Activated CD4-positive, alpha-beta T cell treated with anti-CD3 and anti-CD28 coated beads for 4 hours (primary cell): Measurements from ENCODE around the gene BPIFB4.
"Not testable (repeated sequence)": the region's sequence is repeated elsewhere in the genome, so short reads cannot be mapped to it uniquely, and the experiment has no call there.

Experiments
- DNase-seq, 2 donors: peaks; one replicate each; pipeline ENCODE4 v3.0.0-alpha.2; 2020

Gene BPIFB4

GRCh38 chr20:33079259-33079658 is at the start of gene BPIFB4:
TSS of gene BPIFB4 (plus strand) at chr20:33079643. CDS start at chr20:33081527, 1,884 bp downstream.
- no peak for DNase-seq

GRCh38 chr20:33030076-33030475 is 49.4 kb upstream of the BPIFB4 start:
- no peak for DNase-seq

GRCh38 chr20:33030569-33030968 is 48.9 kb upstream of the BPIFB4 start:
- DNase-seq, result no peak

GRCh38 chr20:33031531-33031930 is 47.9 kb upstream of the BPIFB4 start, which contains the start of gene BPIFB6:
TSS of gene BPIFB6 (plus strand) at chr20:33031648. CDS start at chr20:33031648, 0 bp downstream.
- DNase-seq, result no peak

GRCh38 chr20:33032555-33032954 is 46.9 kb upstream of the BPIFB4 start:
- no peak for DNase-seq

- DNase-seq, result no peak
Measured at GRCh38 chr20:33033381-33033780, 46.1 kb upstream of the BPIFB4 start.

GRCh38 chr20:33034115-33034514 is 45.3 kb upstream of the BPIFB4 start:
- DNase-seq, result no peak

- no peak for DNase-seq
Measured at GRCh38 chr20:33034901-33035492, 44.4 kb upstream of the BPIFB4 start.

- DNase-seq, result no peak
Measured at GRCh38 chr20:33037456-33037855, 42.0 kb upstream of the BPIFB4 start.

- DNase-seq, result no peak
Measured at GRCh38 chr20:33038243-33038642, 41.2 kb upstream of the BPIFB4 start.

GRCh38 chr20:33042430-33042829 is 37.0 kb upstream of the BPIFB4 start:
- DNase-seq, result no peak

GRCh38 chr20:33042983-33043730 is 36.3 kb upstream of the BPIFB4 start:
- no peak for DNase-seq

GRCh38 chr20:33043731-33044181 is 35.7 kb upstream of the BPIFB4 start:
- DNase-seq, result no peak

- not testable (repeated sequence) for DNase-seq
Measured at GRCh38 chr20:33045129-33045721, 34.2 kb upstream of the BPIFB4 start.

GRCh38 chr20:33046412-33046811 is 33.0 kb upstream of the BPIFB4 start:
- DNase-seq, result no peak

- no peak for DNase-seq
Measured at GRCh38 chr20:33051333-33051732, 28.1 kb upstream of the BPIFB4 start.

GRCh38 chr20:33053291-33054106 is 25.9 kb upstream of the BPIFB4 start, which contains the start of gene BPIFB3:
TSS of gene BPIFB3 (plus strand) at chr20:33053903. CDS start at chr20:33055436, 1,533 bp downstream.
- no peak for DNase-seq

GRCh38 chr20:33054381-33054780 is 25.1 kb upstream of the BPIFB4 start:
- no peak for DNase-seq

GRCh38 chr20:33054791-33055190 is 24.7 kb upstream of the BPIFB4 start:
- no peak for DNase-seq

- no peak for DNase-seq
Measured at GRCh38 chr20:33059136-33059535, 20.3 kb upstream of the BPIFB4 start.

- no peak for DNase-seq
Measured at GRCh38 chr20:33059741-33060390, 19.6 kb upstream of the BPIFB4 start.

GRCh38 chr20:33061658-33062028 is 17.8 kb upstream of the BPIFB4 start:
- DNase-seq, result no peak
